Hepatocyte (in vitro differentiated cells): ENCODE data around the gene NDUFA9. TPM values are rescaled to one million over a fixed set of nuclear protein-coding genes. Genes with fewer than 3 reads are reported as not detected.

Experiments used
- DNase-seq: peaks from one replicate; pipeline ENCODE4 v3.0.0-alpha.2; 2016; ENCODE audit warnings: low spot score
- H2AFZ ChIP-seq: fragments of 200-600 bp; sonication (generic); 2 replicates; pipeline ENCODE4 v1.6.0; 2016; ENCODE audit warnings: antibody characterized with exemption, mild to moderate bottlenecking
- H3K27ac ChIP-seq: fragments of 200-600 bp; sonication (generic); 2 replicates; pipeline ENCODE4 v1.5.1; 2016; ENCODE audit warnings: mild to moderate bottlenecking
- H3K27me3 ChIP-seq: fragments of 200-600 bp; sonication (generic); 2 replicates; pipeline ENCODE4 v1.6.1; 2016
- H3K36me3 ChIP-seq: fragments of 200-600 bp; sonication (generic); replicated peaks from 2 replicates; pipeline ENCODE4 v1.5.1; 2016; ENCODE audit warnings: low read depth; ENCODE audit not compliant: insufficient read depth
- H3K4me1 ChIP-seq: fragments of 200-600 bp; sonication (generic); 2 replicates; pipeline ENCODE4 v1.5.1; 2016; ENCODE audit warnings: mild to moderate bottlenecking, moderate library complexity; ENCODE audit not compliant: insufficient read depth
- H3K4me2 ChIP-seq: fragments of 200-600 bp; sonication (generic); 2 replicates; pipeline ENCODE4 v1.6.0; 2016
- H3K4me3 ChIP-seq: fragments of 200-600 bp; sonication (generic); 2 replicates; pipeline ENCODE4 v1.5.1; 2016; ENCODE audit warnings: mild to moderate bottlenecking
- H3K79me2 ChIP-seq: fragments of 200-600 bp; sonication (generic); 2 replicates; pipeline ENCODE4 v1.6.0; 2017; ENCODE audit warnings: mild to moderate bottlenecking
- H3K9me2 ChIP-seq: fragments of 200-600 bp; sonication (generic); replicated peaks from 2 replicates; pipeline ENCODE4 v1.6.0; 2017; ENCODE audit warnings: mild to moderate bottlenecking; ENCODE audit not compliant: insufficient read depth
- H3K9me3 ChIP-seq: fragments of 200-600 bp; sonication (generic); 2 replicates; pipeline ENCODE4 v1.5.1; 2016; ENCODE audit warnings: low read depth, mild to moderate bottlenecking
- H4K20me1 ChIP-seq: fragments of 200-600 bp; sonication (generic); 2 replicates; pipeline ENCODE4 v1.6.0; 2016; ENCODE audit warnings: mild to moderate bottlenecking; ENCODE audit not compliant: insufficient read depth, poor library complexity, severe bottlenecking
- CTCF ChIP-seq: fragments of 200-600 bp; sonication (generic); IDR thresholded peaks from 2 replicates; pipeline ENCODE4 v1.5.1; 2016; ENCODE audit warnings: antibody characterized with exemption, mild to moderate bottlenecking; ENCODE audit not compliant: poor library complexity
- EZH2 ChIP-seq: fragments of 200-600 bp; sonication (generic); IDR thresholded peaks from 2 replicates; pipeline ENCODE4 v1.6.1; 2016; ENCODE audit warnings: antibody characterized with exemption, mild to moderate bottlenecking, borderline replicate concordance
- EZH2phosphoT487 ChIP-seq: fragments of 200-600 bp; sonication (generic); IDR thresholded peaks from one replicate; pipeline ENCODE4 v1.6.1; 2018; ENCODE audit warnings: antibody characterized with exemption, mild to moderate bottlenecking, low read depth, moderate library complexity; ENCODE audit not compliant: unreplicated experiment, severe bottlenecking
- WGBS: methylation state at CpG from one replicate; pipeline ENCODE4 v1.1.6; 2016; ENCODE audit warnings: low lambda C conversion rate; ENCODE audit errors: missing lambda C conversion rate; 5-methylcytosine and 5-hydroxymethylcytosine counted together
- polyA plus RNA-seq: library from polyadenylated mRNA; unstranded; fragments of >200 nt; fragmentation: Nextera tagmentation; extraction: Ambion mirVana; gene quantifications from 2 replicates; pipeline ENCODE4 v1.2.1, GENCODE V29; 2016
- total RNA-seq: library from RNA; depleted of rRNA; stranded (reverse); fragments of >200 nt; gene quantifications from 2 replicates; pipeline ENCODE4 v1.2.3, GENCODE V29; 2014

The NDUFA9 gene
- total and polyA plus RNA-seq, 2 experiments from 2014 or later, result 53.2 to 138 TPM

DNA sequence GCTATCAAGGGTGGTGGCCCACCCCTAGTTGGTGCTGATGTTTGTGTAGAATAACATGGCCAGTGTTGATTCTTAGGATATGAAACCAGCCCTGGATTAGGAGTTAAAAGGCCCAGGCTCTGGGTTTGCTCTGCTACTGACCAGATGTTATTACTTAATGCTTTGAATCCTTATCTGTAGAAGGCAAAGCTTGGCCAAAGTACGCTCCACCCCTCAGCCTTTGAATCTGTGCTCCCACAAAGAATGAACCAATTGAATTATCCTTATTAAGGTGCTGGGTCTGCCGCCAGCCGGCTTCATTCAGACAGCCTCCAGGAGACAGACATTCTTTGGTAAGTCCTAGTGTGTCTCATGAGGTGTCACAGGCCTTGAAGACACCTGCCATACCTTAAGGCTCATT, 41.9 kb upstream of the NDUFA9 start:
- H3K4me3 ChIP-seq, result no peak overlapping the region
- peaks cover 15% of the 10 kb centered on the region for H3K79me2 ChIP-seq
- no peak overlapping the region for H2AFZ ChIP-seq
- peaks cover 15% of the 10 kb centered on the region for H3K4me1 ChIP-seq
- peak overlapping the region; percentile 72 for H3K4me2 ChIP-seq
- H3K27ac ChIP-seq, result no peak overlapping the region
- TF ChIP-seq EZH2 (no peak), EZH2phosphoT487 (no peak), CTCF (no peak)
- no peaks in the 10 kb centered on the region for H3K36me3 ChIP-seq
- H4K20me1 ChIP-seq, result no peaks in the 10 kb centered on the region
- DNase-seq, result peak; percentile 20
- H3K9me3 ChIP-seq, result no peaks in the 10 kb centered on the region
- WGBS, result 28% methylated on average over 3 of the region's 3 CpGs
- H3K27me3 ChIP-seq, result peaks cover 10% of the 10 kb centered on the region
- H3K9me2 ChIP-seq, result no peaks in the 10 kb centered on the region

GRCh38 chr12:4609071-4609470, 39.8 kb upstream of the NDUFA9 start:
- no peak overlapping the region for H3K4me2 ChIP-seq
- H3K9me3 ChIP-seq, result no peaks in the 10 kb centered on the region
- no peaks in the 10 kb centered on the region for H3K27me3 ChIP-seq
- H4K20me1 ChIP-seq, result no peaks in the 10 kb centered on the region
- H3K27ac ChIP-seq, result no peak overlapping the region
- H3K79me2 ChIP-seq, result peaks cover 15% of the 10 kb centered on the region
- WGBS, result 95% methylated on average over 9 of the region's 9 CpGs
- no peaks in the 10 kb centered on the region for H3K36me3 ChIP-seq
- no peak overlapping the region for H2AFZ ChIP-seq
- TF ChIP-seq CTCF (no peak), EZH2phosphoT487 (no peak), EZH2 (no peak)
- no peaks in the 10 kb centered on the region for H3K9me2 ChIP-seq
- no peak overlapping the region for H3K4me3 ChIP-seq
- DNase-seq, result no peak
- peaks cover 15% of the 10 kb centered on the region for H3K4me1 ChIP-seq

DNA sequence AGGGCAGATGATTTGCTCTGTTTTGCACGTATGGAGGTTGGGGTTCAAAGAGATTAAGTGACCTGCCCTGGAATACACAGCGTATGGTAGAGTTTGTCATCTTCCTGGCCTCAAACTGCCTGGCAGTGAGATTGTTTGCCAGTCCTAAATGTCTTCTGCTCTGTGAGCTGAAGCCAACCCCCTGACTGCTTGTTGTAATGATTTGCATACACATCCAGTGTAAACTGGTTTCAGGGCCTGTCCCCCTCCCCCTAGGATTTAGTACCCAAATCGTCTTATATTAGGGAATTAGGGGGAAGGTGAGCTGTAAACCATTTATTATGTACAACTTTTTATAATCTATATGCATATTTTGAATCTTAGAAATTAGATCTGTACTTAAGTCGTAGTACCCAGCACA, 38.4 kb upstream of the NDUFA9 start:
- Histone ChIP-seq H2AFZ (no peak overlapping the region), H3K36me3 (no peaks in the 10 kb centered on the region), H3K4me2 (no peak overlapping the region), H3K9me2 (no peaks in the 10 kb centered on the region), H3K27me3 (no peaks in the 10 kb centered on the region), H3K9me3 (no peaks in the 10 kb centered on the region), H4K20me1 (no peaks in the 10 kb centered on the region), H3K79me2 (peaks cover 10% of the 10 kb centered on the region), H3K4me1 (peaks cover 15% of the 10 kb centered on the region), H3K27ac (no peak overlapping the region), H3K4me3 (no peak overlapping the region)
- TF ChIP-seq EZH2phosphoT487, result no peak
- TF ChIP-seq CTCF, result no peak
- no peak for TF ChIP-seq EZH2
- WGBS, result 82% methylated on average over 4 of the region's 4 CpGs
- DNase-seq, result no peak

GRCh38 chr12:4615667-4616066, 33.2 kb upstream of the NDUFA9 start:
- no peaks in the 10 kb centered on the region for H3K9me2 ChIP-seq
- no peak for DNase-seq
- no peaks in the 10 kb centered on the region for H3K4me1 ChIP-seq
- H3K9me3 ChIP-seq, result no peaks in the 10 kb centered on the region
- H3K4me2 ChIP-seq, result no peak overlapping the region
- WGBS, result 100% methylated on average over 9 of the region's 9 CpGs
- no peaks in the 10 kb centered on the region for H3K36me3 ChIP-seq
- H3K79me2 ChIP-seq, result no peaks in the 10 kb centered on the region
- no peak overlapping the region for H2AFZ ChIP-seq
- H3K27ac ChIP-seq, result no peak overlapping the region
- H3K4me3 ChIP-seq, result no peak overlapping the region
- no peaks in the 10 kb centered on the region for H4K20me1 ChIP-seq
- no peaks in the 10 kb centered on the region for H3K27me3 ChIP-seq
- no peak for TF ChIP-seq CTCF
- TF ChIP-seq EZH2phosphoT487, result no peak
- TF ChIP-seq EZH2, result no peak
